ENCODE data around the gene POLA1.

POLA1 gene

DNA sequence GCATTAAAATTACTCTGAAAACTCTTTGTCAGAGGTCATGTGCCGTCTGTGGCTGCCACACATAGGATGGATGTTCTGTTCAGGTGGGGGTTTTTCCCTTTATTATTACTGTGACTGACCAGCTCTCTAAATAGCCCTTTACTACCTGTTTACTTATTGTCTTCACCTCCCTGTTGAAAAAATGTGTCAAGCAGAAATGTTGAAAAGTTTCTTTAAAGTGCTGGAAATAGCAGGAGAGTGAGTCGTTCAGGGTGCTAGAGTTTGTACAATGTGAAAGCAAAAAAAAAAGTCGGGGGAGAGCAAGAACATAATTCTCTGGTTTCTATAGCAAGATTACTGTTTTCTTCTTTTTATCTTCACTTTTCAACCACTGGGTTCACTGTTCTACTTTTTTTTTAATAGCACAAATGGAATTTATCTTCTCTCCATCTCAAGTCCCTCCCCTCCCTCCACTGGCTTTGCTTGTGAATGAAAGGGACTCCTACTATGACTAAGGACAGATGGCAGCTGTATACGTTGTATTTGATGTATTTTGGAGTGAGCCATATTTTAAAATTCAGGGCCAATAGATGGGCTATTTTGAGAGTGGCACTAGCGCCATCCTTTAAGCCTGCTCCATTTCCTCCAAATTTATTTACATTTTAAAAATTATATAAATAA, 288.7 kb downstream of the POLA1 start:
- no peak for DNase-seq

DNA sequence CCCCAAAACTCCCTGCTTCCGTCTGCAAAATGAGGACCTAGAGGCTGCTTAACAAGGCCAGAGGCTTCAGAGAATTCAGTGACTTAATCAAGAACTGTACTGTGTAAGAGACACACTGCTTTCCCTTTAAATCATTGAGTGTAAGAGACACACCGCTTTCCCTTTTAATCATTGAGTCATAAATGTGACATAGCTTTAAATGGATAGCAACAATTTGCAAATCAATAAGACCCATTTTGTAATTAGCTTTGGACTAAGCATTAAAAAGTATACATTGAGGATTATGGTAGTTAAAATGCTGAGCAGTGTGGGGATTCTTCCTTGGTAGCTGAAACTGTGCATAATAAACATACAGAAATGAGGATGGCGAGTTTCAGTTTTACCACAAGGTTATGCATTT, 290.2 kb downstream of the POLA1 start:
- no peak for DNase-seq

DNA sequence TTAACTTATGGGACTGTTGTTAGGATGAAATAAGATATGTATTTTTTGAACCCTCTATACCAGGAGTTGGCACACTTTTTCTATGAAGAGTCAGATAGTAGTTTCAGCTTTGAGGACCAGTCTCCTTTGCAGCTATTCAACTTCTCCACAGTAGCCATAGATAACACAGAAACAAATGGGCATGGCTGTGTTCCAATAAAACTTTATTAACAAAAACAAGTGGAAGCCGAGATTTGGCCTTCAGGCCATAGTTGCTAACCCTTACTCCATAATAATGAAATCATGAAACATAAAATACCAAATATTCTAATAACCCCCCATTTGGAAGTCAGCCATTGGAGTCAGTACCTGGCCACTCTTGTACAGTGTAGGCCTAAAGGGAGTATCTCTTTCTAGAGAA, 291.4 kb downstream of the POLA1 start:
- no peak for DNase-seq

DNA sequence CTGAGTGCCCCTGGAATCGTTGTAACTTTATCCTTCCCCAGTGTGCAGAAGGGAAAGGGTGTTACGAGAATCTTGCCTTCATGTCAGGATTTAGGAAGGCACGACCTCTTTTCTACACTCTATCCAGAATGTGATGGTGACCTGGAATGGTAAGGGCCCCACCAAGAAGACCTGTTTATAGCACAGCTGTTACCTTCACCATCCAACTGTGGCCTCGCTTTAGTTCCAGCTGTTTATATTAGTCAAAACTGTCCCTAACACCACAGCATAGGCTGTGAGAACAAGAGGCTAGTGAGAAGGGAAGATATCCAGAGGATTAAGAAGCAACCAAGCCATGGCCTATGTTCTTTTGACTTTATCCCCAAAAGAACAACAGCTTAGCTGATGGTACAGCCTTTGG, 294.0 kb downstream of the POLA1 start:
- no peak for DNase-seq

DNA sequence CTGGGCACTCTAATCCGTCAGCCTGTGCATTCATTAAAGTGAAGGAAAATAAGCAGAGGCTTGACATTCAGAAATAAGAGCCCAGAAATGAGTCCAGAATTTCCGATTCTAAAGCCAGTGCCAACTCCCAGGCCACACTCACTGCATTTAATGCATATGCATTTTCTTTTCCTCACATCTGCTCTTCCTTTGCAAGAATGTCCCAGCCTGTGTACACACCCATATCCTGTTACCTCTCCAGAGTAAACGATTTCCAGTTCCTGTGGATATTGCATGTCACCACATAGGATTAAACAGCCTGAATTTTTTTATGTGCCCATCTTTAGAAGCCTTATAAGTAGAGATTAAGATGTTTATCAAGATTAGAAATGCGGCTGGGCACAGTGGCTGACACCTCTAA, 294.6 kb downstream of the POLA1 start:
- no peak for DNase-seq

DNA sequence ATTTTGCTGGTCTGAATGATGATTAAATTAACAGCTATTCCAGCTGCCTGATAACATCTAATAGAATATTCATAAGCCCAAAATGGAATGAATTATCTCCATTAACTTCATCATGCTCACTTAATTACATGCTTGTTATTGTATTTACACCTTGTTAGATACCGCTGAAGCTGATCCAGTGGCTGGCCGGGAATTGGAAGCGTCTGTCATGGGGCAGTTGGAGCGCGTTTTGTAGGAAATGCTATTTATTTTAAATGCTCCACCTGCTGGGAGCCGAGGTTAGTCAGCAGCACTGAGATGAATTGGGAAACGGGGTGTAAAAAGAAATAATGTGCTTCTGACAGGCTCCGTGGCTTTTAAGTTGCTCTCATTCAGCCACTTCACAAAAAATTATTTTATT, 296.8 kb downstream of the POLA1 start:
- DNase-seq: no peak

DNA sequence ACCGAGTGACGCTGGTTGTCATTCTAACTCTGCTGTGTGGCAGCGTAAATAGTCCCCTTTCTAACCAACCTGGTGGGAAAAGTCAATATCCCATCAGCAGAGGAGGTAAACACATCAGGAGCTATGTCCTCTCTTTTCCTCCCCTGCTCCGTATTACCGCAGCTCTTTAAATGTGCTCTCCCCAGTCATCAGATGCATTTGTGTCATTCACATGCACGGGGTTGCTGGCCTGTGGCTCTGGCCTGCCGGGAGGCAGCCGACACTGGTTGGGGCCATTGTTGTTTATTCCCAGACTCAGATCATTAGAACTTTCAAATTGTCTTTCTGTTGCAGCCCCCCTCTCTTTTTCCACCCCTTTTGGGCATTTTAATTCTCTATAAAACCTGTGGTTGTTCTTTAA, 300.2 kb downstream of the POLA1 start:
- DNase-seq: no peak

DNA sequence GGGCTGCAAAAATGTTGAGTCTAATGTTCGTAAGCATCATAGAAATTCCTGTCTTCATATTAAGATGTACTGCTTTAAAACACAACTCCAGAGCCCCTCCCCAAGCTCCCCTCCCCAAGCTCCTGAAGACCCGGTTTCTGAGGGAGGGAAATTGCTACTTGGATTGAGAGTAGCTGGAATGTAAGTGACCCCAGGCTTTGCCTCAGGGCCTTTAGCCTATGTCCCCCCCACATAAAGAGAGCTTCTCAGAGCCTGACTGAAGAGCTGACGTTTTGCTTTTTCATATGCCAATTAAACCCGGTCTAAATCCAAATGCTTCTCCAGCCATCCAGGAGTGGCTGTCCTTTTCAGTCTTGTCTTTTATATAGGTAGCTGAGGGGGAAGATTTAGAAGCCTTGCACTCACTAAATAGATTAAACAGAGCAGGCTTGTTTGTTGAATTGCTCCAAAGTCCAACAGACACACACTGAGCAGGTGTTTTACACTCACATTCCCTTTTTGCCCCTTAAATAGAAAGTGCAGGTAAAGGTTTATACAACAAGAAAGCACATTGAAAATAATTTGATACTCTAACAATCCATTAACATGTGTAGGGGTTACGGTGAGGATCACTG, 302.5 kb downstream of the POLA1 start:
- no peak for DNase-seq

DNA sequence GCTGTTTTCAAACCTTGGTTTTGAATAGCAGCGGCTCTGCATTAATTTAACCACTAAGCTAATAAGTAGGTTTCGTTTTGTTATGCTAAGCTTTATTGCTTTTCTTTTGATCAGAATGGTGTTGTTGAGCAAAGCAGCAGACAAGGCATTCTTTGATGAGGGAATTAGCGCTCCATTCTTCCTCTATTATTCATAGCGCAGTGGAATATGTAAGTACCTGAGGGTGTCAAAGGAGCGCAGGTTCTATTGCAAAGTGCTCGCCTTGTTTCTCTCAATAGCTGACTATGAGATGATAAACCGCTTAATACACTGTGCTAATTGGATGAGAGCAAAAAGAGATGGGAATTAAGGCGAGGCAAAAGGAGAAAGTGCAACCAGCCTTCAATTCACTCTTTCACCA, 305.8 kb downstream of the POLA1 start:
- DNase-seq: no peak

DNA sequence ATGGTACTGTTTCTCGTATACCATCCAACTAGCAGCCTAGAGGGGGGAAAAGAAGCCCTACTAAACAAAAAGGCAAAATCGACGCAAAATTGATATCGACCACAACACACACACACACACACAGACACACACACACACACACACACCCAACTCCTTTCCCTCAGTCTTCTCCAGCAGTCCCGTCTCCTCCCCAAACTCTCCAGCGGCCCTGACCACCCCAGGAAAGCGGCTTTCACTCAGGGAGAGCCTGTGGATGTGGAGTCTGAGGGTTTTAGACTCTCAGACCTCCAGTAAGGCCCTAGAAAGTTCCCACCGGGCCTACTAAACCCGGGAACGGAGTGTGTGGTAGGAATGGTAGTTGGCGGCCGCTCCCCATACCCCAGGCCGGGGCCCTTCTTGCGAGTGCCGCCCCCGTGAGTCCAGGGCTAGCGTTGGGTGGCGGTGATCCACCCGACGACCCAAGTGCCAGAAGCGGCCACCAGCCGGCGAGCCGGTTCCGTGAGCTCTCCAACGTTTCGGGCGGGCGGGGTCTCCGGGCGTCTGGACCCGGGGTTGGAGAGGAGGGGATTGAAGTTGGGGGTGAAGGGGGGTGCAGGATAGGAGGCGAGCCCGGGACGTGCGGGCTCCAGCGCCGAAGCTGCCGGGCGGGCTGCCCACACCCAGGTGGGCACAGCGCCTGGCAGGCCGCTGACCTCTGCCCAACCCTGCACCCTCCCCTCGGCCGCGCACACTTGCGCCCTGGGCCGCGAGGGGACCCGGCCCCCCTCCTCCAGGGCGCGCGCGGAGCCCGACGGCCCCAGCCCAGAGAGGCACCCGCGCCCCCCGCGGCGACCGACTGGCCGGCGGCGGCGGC, 308.3 kb downstream of the POLA1 start:
- no peak for DNase-seq

DNA sequence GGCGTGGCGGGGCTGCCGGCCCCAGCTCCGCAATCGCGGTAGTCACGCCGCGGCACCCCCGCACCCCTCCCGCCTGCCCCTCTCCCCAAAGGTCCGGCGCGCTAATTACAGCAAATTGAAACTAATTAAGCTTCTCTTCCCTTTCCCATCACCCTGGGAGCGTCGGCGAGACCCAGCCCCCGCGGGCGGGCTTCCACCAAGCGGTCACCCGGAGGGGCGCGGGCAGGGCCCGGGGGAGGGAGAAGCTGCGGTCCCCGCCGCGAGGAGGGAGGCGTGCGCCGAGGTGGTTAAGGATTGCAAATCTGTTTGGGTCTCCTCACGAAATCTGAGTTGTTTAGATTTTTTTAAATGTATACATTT, 308.9 kb downstream of the POLA1 start:
- DNase-seq: no peak

DNA sequence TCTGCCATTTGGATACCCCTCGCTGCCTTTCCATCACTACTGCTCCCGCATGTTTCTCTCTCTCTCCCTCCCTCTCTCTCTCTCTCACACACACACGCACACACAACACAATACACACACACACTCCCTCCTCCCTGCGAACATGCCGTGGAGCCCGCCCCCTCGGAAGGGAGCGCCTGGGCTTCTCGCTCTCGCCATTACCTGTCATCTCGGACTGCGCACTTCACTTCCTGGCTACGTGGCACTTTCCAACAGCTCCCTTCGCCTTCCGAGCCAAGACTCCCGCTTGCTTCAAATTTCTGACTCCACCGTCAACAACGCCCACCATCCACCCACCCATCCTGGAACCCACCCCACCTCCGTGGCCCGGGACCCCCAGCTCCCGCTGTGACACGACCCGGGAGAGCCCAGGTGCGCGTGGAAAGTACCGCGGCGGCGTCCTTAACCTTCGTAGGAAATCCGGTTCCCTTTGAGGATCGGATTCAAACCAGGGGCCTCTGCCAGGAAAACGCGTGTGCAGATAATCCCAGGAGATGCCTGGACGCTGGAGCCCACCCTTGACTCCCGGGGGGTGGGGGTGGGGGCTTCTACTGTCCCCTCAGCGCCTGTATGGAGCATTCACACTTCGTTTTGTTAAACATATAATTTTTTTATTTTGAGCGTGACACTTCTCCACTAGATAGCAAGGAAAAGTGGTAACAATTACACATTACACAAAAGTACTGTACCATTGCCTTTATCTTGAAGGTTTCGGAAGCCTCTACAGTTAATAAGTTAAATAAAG, 309.5 kb downstream of the POLA1 start:
- no peak for DNase-seq

DNA sequence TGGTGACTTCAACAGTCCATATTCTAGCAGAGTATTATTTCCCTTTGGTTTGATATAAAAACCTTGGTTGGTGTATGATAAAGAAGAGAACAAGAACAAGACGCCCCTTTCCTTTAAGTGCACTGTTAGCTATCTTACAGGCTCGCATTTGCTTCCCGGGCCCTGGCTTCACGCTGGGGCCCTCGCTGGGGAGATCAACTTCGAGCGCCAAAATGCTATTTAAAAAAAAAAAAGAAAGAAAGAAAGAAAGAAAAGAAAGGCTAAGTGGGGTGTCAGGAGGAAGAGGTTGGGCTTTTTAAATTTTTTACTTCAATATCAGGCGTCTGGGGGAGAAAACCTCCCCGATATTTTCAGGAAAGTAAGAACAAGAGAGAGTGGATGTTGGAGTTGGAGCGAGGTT, 310.3 kb downstream of the POLA1 start:
- DNase-seq: no peak

DNA sequence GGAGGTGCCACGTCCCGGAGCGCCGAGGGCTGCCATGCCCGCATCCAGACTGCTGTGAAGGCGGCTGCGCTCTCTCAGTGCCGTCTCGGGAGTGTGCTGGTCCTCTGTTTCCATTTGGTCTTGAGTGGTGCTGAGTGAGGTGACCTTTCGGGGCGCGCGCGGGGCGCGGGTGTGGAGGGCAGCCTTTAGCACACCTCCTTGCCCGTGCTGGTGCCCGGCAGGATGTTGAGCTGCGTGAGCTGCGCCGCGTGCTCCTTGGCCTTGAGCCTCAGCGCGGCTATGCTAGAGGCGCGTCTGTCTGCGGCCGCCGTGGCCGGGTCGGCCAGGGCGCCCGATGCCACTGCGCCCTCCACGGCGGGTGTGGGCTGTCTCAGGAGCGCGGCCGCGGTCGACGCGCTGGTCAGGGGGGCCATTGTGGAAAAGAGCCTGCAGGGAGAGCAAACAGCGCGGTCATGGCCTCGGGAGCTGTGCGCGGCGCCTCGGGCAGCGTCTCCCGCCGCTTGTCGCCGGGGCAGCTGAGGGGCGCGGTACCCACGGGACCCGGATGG, 310.8 kb downstream of the POLA1 start:
- DNase-seq: no peak

DNA sequence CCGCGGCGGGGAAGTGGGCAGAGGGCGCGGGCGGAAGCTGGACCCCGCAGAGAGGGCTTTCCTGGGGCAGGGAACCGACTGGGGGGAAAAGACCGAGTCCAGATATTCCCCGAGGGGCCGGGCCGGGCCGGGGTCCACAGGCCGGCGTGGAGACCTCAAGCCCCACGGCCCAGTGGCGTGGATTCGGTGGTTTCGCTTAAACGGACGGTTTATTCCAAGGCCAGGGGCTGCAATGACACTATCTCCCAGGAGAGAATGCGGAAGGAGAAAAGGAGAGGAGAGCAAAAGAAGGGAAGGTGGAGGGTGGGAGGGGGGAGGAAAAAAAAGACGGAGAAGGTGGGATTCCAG, 311.3 kb downstream of the POLA1 start:
- no peak for DNase-seq

DNA sequence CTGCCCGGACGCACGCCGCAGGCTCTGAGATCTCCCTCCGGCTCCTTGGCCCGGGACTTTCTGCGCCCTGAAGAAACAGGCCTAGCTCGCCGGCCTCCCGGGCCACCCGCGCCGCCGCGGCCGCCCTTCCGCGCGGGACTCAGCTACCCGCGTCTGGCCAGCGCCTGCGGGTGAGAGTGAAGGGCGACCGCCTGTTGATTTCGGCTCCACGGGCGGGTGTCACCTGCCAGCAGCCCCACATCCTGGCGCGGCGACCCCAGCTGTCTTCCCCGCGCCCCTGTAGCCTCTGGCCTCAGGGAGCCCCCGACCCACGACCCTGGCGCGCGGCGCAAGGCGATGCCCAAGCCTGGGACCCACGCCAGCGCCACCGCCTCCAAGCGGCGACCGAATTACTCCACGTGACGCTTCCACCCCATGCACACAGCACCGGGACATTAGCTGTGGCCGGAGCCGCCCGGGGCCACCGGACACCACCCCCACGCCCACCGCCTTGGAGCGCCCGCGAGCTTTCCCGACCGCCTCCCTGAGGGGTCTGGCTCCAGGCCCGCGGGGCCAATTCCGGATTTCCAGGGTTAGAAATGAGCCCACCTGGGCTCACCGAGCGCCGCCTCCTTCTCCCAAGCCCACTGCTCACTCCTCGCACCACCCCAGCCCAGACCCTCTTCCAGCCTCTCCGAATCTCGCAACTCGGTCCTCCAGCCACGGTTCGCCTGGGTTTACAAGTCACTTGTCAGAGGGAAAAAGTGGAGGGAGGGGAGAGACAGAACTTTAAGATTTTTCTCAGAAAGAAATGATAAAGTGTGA, 311.9 kb downstream of the POLA1 start:
- DNase-seq: no peak

DNA sequence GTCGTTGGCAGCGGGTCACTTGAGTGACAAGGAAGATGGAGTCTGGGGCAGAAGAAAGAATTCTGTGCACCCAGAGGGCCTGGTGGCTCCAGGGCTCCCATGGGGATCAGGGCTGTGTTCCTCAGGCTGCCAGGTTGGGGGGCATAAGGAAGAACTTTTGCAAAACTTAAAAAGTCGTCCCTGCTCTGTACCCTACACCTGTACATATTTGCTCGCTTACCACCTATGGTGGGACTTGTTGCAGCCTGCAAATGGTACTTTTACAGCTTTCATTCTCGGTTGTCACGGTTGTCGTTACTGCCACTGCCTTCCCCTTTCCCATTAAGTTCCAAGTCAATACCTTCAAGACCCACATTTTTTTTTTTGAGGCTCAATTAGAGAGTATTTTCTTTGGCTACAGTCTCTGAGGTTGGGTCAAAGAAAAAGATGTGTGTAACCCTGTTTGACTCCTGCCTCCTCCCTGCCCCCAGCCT, 312.9 kb downstream of the POLA1 start:
- no peak for DNase-seq

DNA sequence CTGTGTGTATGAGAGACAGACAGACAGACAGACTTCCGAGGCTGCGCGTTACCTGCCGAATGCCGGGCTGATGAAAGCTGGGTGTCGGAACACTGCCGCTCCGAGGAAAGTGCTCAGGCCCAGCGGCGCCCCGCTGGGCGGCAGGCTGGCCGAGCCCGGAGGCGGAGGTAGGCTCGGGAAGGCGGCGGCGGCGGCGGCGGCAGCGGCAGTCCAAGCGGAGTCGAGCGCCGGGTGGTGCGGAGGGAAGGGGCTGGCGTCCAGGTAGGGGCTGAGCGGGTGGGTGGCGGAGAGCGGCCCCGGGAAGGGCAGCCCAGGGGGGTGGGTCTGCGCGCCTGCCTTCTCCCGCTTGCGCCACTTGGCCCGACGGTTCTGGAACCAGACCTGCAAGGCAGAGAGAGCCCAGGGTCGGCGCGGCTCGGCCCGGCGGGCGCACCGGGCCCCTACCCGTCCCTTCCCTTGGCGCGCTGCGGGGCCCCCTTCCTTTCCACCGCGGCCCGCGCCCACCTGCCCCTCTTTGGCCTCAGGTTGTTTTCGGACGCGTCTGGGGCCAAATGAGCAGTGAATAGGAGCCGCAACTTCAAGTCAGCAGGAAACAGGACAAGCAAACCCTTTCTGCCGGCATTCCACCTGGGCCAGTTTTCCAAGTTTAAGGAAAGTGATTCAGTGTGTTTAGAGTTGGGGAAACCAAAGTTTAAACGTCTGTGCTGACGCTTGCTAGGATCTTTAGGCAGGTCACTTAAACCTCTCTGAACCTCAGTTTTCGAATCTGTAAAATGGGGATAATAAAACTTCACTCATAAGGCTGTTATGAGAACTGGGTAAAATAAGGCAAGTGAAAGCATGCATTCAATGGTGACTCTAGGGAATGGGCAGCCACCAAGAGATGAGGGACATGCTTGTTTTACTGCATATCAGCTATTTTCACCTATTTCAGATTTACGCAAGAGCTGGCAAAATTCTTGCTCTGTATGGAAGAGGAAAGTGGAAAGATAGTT, 313.6 kb downstream of the POLA1 start:
- DNase-seq: no peak

DNA sequence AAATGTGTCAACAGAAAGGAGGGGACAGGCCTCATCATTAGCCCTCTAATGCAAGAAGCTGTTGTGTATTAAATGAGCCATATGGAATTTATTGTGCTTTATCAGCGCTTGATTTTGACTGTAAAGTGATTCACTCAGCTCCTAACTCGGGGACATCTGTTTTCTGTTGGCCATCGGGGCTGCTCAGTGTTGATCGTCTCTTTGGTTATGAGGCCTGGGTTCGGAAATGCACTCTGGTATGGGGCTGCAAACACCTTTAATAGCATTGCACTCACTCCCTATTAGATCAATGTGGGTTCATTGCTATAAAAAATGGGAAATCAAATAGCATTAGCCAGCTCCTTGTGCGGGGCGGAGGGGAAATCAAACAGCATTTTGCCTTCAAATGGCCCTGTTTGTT, 315.7 kb downstream of the POLA1 start:
- no peak for DNase-seq

DNA sequence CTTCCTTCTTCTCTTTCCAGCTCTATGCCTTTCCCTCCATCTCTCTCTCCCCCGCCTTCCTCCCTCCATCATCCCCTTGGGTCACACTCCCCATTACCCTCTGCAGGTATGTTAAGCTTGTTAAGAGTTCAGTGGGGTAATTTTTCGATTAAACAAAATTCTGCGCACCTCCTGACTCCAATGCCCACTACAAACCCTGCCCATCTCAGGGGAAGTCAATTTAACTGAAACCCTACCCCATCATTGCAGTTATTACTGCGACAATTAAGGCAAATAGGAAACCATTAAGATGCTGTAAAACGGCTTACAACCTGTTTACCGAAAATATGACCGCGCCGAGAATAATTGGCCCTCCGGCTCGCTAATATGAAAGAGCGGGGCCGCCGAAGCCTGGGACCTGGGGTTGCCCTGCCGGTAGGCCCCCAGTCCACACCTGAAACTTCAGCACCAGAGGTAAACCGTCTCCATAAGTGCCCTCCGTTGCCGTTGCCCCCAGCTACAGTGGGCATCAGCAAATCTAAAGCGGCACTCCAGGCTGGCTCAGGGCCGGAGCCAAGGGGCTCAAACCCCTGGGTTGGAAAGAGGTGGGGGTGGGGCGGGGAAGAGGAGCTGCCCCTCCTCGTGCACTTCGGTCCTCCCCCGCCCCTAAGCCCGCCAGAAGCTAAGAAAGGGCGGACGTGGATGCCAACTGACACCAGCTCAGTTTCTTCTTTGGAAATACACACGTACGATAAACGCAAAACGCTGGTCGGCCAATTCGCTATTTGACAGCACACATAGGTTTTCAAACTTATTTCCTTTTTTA, 317.3 kb downstream of the POLA1 start:
- DNase-seq: no peak
